ENCODE data around the gene LDHA.

DNA sequence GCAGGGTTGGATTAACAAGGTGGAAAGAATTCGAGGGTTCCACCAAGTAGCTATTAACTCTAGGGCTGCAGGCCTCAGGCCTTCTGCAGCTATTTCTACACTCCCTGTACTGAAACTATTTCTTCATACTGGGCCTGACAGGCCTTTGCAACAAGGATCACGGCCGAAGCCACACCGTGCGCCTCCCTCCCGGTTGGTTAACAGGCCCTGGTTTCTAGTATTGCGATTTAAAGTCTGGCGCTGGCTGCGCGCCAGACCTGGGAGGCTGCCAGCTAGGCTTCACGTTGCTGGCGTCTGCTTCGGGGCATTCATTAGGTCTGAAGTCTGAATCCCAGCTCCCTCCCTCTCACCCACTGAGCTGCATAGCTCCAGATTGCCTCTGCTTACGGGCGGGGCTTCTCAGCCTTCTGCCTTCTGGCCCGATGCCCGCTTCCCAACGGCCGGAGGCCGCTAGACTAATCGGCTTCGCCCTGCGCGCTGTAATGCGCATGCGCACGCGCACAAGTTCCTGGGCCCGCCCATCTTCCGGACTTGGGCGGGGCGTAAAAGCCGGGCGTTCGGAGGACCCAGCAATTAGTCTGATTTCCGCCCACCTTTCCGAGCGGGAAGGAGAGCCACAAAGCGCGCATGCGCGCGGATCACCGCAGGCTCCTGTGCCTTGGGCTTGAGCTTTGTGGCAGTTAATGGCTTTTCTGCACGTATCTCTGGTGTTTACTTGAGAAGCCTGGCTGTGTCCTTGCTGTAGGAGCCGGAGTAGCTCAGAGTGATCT, 1.6 kb downstream of the LDHA start:
- TF ChIP-seq POLR2AphosphoS5 (IDR thresholded peaks at IDR 0.05; ENCODE audit: borderline replicate concordance, low read depth, low read length) (peak; percentile 83), EZH2 (IDR thresholded peaks at IDR 0.05) (no peak)

All from SK-N-MC (cell line).